ENCODE data around the gene CDH13.

GRCh38 chr16:83842291-83842690 lies 1215.5 kb downstream of the CDH13 start:
- TF ChIP-seq ZNF510 (tag by site-specific recombination; IDR thresholded peaks at IDR 0.05; ENCODE audit: insufficient replicate concordance) (no peak), KLF16 (tag by site-specific recombination; IDR thresholded peaks at IDR 0.05) (no peak), PRDM10 (tag by site-specific recombination; IDR thresholded peaks at IDR 0.05) (no peak), CTCF (tag by site-specific recombination; IDR thresholded peaks at IDR 0.05) (no peak), TCF7L2 (IDR thresholded peaks at IDR 0.05; ENCODE audit: borderline replicate concordance, low read depth, low read length) (no peak), ZNF416 (tag by site-specific recombination; IDR thresholded peaks at IDR 0.05) (no peak), ATF2 (tag by site-specific recombination; IDR thresholded peaks at IDR 0.05; ENCODE audit: low read depth) (no peak), ZBTB44 (tag by site-specific recombination; IDR thresholded peaks at IDR 0.05) (no peak), ZNF555 (tag by site-specific recombination; conservative IDR thresholded peaks at IDR 0.05) (no peak), ZNF274 (IDR thresholded peaks at IDR 0.05; ENCODE audit: low read length) (no peak), ZNF274 (tag by site-specific recombination; IDR thresholded peaks at IDR 0.05; ENCODE audit: borderline replicate concordance) (no peak), REST (tag by site-specific recombination; IDR thresholded peaks at IDR 0.05) (no peak), ZNF311 (tag by site-specific recombination; IDR thresholded peaks at IDR 0.05; ENCODE audit: borderline replicate concordance) (no peak), ZNF660 (tag by site-specific recombination; IDR thresholded peaks at IDR 0.05) (no peak)

Data from HEK293 (cell line).